Hematopoietic multipotent progenitor cell treated with erythropoietin and hydrocortisone succinate and interleukin-3 and kit ligand, for 15 days (in vitro differentiated cells): ENCODE data around the gene EIF1AD.
"Not testable (repeated sequence)": the region's sequence is repeated elsewhere in the genome, so short reads cannot be mapped to it uniquely, and the experiment has no call there.

Experiments
- DNase-seq: peaks from one replicate; pipeline ENCODE4 v3.0.0-alpha.2; 2015; ENCODE audit warnings: low spot score

Gene EIF1AD

GRCh38 chr11:66001942-66002647 lies at the start of gene EIF1AD, which contains the start of gene BANF1:
EIF1AD (minus strand) TSS chr11:66002157; CDS start chr11:66000389, 1,768 bp downstream.
BANF1 (plus strand) TSS chr11:66002503; CDS start chr11:66003251, 748 bp downstream.
- DNase-seq, result peak; percentile 95

- peak; percentile 21 for DNase-seq
These were observed 49.4 kb upstream of the EIF1AD start for GRCh38 chr11:66051371-66051765.

- DNase-seq, result no peak
These were observed 48.7 kb upstream of the EIF1AD start for GRCh38 chr11:66050581-66051231.

DNA sequence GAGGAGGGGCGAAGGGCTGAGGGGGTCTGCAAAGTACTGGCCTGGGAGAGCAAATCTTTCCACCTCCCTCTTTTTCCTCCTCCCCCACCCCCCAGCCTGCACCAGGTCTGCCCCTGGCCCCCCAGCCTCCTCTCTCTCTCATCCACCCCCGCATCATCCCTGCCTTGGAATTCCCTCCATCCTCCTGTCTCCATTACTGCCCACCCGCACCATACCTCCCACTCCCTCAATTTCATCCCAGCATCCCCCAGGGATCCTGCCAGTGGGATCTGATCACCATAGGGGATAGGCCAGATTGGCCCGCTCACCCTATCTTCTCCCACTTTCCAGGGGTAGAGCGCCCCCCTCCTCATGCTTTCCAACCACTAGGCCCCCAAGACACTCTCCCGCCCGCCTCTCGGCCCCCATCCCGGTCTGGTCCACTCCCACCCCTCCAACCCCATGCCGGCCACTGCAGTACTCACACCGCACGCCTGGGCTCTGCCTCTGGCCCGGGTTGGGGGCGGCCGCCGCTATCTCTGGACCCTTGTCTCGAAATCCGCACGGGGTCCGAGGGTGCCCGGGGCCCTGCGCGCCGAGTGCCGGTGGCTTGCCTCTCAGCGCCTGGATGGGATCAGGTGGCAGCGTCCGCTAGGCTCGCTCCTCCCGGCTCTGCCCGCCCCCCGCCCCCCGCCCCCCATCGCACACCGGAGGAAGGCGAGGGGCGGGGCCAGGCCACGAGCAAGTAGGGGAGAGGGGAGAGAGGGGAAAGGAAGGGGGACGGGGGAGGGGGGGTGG lies 46.8 kb upstream of the EIF1AD start, which contains the start of gene GAL3ST3:
Gene GAL3ST3 (minus strand): TSS at position 615 of the 777 bp plus-strand sequence. CDS start 3,746 bp downstream, outside the sequence.
- DNase-seq, result no peak

DNA sequence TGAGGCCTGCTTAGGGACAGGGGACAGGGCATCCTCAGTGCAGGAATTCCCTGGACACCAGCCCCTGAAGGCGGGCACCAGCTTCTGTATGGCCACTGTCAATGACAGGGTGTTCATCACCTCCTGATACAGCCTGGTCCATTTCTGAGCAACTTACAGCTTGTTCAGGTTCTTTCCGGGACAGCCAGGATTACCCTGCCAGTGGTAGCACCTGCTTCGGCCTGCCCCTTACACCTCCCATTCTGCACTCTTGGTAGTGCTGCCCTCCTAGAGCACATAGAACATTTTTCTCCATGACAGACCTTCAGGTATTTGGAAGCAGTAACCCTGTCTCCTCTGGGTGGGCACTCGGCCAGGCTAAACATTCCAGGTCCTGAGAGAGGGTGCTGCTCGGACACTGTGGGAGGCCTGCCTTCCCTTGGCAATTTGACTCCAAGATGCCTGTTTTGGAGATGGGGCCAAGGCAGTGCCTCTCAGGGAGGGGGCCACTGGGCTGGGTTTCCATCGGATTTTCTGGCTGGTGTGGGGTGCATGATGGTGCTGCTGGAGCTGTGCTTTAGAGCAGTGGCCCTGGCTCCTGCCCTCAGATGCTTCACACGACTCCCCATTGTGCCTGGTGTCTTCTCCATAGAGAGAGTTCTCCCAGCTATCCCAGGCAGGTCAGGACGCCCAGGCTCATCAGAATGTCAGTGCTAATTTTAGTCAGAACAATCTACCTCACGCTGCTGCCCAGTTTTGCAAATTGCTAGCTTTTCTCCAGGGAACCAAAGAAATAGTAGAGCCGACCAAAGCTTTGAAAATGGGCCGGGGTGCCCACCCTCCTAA lies 45.8 kb upstream of the EIF1AD start:
- DNase-seq, result no peak

DNA sequence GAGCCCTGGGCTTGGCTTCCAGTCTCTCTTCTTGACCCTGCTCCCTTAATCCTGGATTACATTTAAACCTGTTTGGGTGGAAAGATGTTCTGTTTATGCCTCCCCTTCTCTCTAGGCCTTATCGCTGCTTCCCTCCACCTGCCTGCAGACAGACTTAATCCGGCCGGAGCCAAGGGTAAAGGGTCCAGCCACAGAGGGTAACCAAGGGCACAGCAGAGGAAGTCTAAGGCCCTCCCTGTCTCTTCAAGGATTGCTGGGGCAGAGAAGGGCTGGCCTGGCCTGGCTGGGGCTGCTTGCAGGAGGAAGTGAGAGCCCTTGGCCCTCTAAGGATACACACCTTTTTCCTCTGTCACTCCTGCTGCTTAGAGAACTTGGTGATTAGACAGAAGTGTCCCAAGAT lies 44.9 kb upstream of the EIF1AD start:
- DNase-seq, result no peak

DNA sequence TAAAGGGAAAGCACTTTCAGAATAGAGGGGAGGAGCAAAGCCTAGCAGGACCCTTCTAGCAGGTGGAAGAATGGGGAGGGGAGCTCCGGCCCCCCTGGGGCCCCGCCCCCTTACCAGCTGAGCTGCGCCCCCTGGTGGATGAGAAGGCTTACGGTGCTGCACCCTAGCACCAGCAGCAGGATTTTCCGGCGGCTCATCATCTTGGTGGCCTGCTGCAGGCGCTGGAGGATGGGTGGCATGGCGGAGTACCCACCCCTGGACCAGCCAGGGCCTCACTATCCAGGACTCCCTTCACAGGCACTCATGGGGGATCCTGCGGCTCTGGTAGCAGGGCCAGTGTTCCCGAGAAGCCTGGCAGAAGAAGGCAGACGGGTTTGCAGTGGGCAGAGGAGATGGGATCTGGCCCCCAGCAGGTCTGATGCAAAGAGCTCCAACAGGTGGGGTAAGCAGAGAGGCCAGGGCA lies 43.3 kb upstream of the EIF1AD start:
- DNase-seq, result peak; percentile 77

DNA sequence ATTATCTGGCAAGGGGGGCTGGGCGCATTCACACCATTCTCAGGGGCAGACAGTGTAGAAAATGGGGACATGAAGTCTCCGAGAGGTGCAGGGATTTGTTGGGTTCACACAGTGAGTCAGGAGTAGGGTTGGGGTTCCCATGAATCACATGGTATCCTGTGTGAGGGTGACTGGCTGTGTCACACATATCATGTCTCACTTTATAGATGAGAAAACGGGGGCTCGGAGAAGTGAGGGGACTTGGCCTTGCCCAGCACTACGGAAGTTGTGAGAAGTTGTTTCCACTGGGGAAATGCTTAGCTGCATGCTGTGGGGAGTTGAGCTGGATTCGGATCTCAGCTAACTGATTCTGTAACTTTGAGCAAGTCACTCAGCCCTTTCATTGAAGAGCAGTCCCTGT lies 42.8 kb upstream of the EIF1AD start:
- DNase-seq, result no peak

GRCh38 chr11:66042996-66043906 lies 41.3 kb upstream of the EIF1AD start:
- DNase-seq, result no peak

DNA sequence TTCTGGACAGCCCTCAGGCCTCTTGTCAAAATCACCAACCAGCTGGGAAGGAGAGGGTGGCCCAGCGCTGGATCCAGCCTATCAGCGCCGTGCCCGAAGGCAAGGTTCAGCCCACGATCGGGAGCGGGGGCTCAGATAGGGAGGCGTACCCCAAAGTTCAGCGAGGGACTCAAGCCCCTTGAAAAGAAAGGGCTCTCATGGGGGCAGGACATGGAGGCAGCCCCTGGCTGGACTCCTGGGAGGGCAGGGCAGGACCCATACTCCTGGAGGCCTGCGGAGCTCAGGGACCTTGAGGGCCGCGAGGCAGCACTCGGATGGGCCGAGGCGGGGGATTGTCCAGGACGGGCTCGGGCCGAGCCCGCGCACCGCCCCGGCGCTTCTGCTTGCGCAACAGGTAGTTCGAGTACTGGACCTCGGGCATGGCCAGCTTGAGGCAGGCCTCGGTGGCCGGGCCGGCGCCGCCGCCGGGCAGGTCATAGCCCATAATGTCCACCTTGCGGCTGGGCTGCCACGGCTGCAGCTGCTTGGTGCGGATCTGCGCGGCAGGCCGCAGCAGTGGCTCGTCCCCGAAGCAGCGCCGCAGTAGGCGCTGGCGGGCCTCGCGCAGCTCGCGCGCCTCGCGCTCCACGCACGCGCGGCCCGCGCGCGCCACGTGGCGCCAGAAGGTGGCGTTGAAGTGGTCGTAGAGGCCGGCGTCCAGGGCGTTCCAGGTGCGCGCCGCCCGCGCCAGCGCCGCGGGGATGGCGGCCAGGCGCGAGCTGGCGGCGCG lies 40.5 kb upstream of the EIF1AD start:
- DNase-seq, result no peak

GRCh38 chr11:66039765-66040164 lies 37.8 kb upstream of the EIF1AD start:
- DNase-seq, result no peak

DNA sequence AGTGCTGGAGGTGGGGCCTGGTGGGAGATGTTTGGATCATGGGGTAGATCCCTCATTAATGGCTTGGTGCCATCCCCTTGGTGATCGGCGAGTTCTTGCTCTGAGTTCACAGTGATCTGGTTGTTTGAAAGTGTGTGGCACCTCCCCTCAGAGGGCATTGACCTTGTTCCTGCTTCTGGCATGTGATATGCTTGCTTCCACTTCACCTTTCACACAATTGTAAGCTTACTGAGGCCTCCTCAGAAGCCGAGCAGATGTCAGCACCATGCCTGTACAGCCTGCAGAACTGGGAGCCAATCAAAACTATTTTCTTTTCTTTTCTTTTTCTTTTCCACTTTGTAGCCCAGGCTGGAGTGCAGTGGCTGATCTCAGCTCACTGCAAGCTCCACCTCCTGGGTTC lies 35.4 kb upstream of the EIF1AD start:
- no peak for DNase-seq

DNA sequence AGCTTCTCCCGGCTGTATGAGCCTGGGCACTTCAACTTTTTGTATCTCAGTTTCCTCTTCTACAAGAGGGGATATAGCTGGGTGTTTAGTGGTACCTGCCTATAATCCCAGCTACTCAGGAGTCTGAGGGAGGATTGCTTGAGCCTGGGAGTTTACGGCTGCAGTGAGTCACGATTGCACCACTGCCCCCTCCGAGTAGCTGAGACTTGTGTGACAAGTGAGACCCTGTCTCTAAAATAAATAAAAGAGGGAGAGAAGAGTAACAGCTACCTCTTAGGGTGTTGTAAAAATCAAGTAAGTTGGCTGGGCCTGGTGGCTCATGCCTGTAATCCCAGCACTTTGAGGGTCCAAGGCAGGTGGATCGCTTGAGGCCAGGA lies 34.4 kb upstream of the EIF1AD start:
- no peak for DNase-seq

DNA sequence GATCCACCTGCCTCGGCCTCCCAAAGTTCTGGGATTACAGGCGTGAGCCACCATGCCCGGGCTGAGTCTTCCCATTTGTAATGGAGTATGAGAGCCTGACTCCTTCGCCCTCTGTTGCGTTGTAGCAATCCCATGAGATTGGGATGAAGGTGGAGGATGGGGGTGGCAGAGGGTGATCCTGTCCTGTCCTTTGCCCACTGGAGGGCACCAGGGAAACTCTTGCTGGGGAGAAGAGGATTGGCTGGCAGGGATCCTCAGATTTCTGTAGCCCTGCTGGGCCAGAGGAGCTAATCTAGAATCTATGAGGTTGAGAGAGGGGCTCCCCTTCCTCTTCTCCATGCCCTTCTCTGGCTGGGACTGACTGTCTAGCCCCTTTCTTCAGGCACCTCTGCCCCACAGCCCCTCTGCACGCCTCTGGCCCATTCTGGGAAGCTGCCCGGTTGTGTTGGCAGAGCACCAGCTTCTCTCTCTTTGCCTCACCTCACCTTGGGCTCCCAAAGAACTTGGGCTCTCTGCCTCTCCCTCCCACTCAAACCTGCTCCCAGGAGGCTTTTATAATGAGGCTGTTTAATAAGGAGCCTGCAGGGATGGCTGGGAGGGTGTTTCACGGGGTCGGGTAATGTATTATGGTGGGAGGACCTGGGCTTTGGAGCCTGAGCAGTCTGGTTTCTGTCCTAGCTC lies 33.8 kb upstream of the EIF1AD start:
- DNase-seq, result no peak

GRCh38 chr11:66032957-66033735 lies 31.2 kb upstream of the EIF1AD start:
- no peak for DNase-seq

GRCh38 chr11:66026017-66026529 lies 24.1 kb upstream of the EIF1AD start, which contains the start of gene CATSPER1:
CATSPER1 (minus strand) TSS chr11:66026479; CDS start chr11:66026379, 100 bp downstream.
- no peak for DNase-seq

GRCh38 chr11:66023186-66023440 lies 21.2 kb upstream of the EIF1AD start:
- DNase-seq, result not testable (repeated sequence)

DNA sequence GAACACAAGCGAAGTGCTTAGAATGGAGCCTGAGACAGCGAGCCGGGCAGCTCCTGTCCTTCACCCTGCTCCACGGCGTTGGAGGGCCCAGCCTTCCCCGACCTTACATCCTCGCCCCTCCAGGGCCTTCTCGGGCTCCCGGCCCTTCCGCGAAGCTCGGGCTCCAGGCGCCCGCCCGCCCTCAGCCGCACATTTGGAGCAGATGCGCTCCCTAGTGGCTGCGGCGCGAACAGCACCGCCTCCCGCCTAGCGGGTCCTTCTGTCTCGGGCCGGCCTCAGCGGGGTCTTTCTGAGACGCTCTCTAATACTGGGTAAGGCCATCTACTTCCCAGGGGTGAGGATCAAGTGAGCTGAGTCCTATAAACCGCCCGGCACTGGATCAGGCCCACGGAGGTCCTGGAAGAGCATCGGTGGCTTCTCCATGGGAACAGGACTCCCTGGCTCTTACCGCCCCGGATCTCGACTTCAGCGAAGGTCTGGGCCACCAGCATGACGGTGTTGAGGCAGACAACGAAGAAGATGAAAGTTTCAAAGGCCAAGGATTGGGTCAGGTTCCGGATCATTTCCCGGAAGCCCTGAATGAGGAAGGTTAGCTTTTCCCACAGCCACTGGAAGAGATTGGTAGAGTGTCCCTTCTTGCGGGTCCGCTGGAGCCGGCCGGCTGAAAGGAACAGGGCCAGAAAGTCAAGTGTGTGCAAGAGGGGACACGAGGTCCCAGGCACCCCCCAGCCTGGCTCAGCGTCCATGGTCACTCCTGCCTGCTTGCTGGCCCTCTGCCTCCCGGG lies 20.6 kb upstream of the EIF1AD start:
- peak; percentile 74 for DNase-seq
